NB4 (cell line): ENCODE results near the gene WDR70.

Experiments
- MYC ChIP-seq: IDR thresholded peaks from 2 replicates; pipeline ENCODE4 v1.6.1; 2011; ENCODE audit warnings: low read depth, low read length
- POLR2A ChIP-seq: IDR thresholded peaks from 2 replicates; pipeline ENCODE4 v1.6.1; 2011; ENCODE audit warnings: mild to moderate bottlenecking; ENCODE audit not compliant: insufficient read length; ENCODE audit errors: extremely low read depth
- TF ChIP-seq, protein P1 (sequence below): IDR thresholded peaks from one replicate; pipeline ENCODE4 v1.5.1; 2012; ENCODE audit warnings: low read depth, low read length

DNA sequence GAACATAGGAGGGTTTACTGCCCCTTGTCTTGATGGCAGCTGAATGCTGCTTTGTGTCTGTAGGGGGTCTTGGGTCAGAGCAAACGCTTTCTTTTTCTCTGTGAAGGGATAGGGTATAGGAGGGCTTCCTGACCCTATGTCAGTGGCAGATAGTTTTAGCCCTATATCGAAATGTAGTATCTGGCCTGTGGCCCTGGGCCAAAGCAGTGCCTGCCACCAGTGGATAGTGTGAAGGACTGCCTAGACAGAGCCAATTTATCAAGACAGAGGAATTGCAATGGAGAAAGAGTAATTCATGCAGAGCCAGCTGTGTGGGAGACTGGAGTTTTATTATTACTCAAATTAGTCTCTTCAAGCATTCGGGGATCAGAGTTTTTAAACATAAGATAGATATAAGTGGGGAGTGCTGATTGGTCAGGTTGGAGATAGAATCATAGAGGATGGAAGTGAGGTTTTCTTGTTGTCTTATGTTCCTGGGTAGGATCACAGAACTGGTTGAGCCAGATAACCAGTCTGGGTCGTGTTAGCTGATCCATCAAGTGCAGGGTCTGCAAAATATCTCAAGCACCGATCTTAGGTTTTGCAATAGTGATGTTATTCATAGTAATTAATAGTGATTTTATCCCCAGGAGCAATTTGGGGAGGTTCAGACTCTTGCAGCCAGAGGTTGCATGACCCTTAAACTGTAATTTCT, 282.3 kb downstream of the WDR70 start:
- TF ChIP-seq MYC (no peak), POLR2A (no peak)
- TF ChIP-seq, protein P1, sequence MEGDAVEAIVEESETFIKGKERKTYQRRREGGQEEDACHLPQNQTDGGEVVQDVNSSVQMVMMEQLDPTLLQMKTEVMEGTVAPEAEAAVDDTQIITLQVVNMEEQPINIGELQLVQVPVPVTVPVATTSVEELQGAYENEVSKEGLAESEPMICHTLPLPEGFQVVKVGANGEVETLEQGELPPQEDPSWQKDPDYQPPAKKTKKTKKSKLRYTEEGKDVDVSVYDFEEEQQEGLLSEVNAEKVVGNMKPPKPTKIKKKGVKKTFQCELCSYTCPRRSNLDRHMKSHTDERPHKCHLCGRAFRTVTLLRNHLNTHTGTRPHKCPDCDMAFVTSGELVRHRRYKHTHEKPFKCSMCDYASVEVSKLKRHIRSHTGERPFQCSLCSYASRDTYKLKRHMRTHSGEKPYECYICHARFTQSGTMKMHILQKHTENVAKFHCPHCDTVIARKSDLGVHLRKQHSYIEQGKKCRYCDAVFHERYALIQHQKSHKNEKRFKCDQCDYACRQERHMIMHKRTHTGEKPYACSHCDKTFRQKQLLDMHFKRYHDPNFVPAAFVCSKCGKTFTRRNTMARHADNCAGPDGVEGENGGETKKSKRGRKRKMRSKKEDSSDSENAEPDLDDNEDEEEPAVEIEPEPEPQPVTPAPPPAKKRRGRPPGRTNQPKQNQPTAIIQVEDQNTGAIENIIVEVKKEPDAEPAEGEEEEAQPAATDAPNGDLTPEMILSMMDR, result no peak
